ENCODE data around the gene TAF4.
"Not testable (repeated sequence)": the region's sequence is repeated elsewhere in the genome, so short reads cannot be mapped to it uniquely, and the experiment has no call there.

Gene TAF4

GRCh38 chr20:61949363-61949713 is 116.3 kb downstream of the TAF4 start:
- TF ChIP-seq CSDC2 (CRISPR knock-in tag; IDR thresholded peaks at IDR 0.05) (no peak), ARNTL (CRISPR knock-in tag; IDR thresholded peaks at IDR 0.05; ENCODE audit: borderline replicate concordance, low read depth) (no peak), SNAI2 (CRISPR knock-in tag; IDR thresholded peaks at IDR 0.05) (no peak), TOX (CRISPR knock-in tag; IDR thresholded peaks at IDR 0.05; ENCODE audit: borderline replicate concordance) (no peak), ZFP30 (CRISPR knock-in tag; IDR thresholded peaks at IDR 0.05) (no peak), ESRRG (CRISPR knock-in tag; IDR thresholded peaks at IDR 0.05) (no peak), BACH2 (CRISPR knock-in tag; IDR thresholded peaks at IDR 0.05; ENCODE audit: borderline replicate concordance) (no peak), GLIS3 (CRISPR knock-in tag; IDR thresholded peaks at IDR 0.05) (no peak), ZNF565 (CRISPR knock-in tag; conservative IDR thresholded peaks at IDR 0.05; ENCODE audit: low read depth) (no peak), CSRNP3 (CRISPR knock-in tag; IDR thresholded peaks at IDR 0.05) (no peak), PPARA (CRISPR knock-in tag; IDR thresholded peaks at IDR 0.05; ENCODE audit: borderline replicate concordance) (no peak), TCF4 (CRISPR knock-in tag; IDR thresholded peaks at IDR 0.05; ENCODE audit: borderline replicate concordance) (no peak), ZFP3 (CRISPR knock-in tag; IDR thresholded peaks at IDR 0.05) (no peak), ZC3H10 (CRISPR knock-in tag; IDR thresholded peaks at IDR 0.05) (no peak), ISL1 (CRISPR knock-in tag; IDR thresholded peaks at IDR 0.05) (no peak), RARB (CRISPR knock-in tag; IDR thresholded peaks at IDR 0.05) (no peak), ZNF70 (CRISPR knock-in tag; IDR thresholded peaks at IDR 0.05) (no peak)
- TF ChIP-seq, protein P1, sequence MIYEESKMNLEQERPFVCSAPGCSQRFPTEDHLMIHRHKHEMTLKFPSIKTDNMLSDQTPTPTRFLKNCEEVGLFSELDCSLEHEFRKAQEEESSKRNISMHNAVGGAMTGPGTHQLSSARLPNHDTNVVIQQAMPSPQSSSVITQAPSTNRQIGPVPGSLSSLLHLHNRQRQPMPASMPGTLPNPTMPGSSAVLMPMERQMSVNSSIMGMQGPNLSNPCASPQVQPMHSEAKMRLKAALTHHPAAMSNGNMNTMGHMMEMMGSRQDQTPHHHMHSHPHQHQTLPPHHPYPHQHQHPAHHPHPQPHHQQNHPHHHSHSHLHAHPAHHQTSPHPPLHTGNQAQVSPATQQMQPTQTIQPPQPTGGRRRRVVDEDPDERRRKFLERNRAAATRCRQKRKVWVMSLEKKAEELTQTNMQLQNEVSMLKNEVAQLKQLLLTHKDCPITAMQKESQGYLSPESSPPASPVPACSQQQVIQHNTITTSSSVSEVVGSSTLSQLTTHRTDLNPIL (CRISPR knock-in tag; IDR thresholded peaks at IDR 0.05; ENCODE audit: low read depth) = no peak
- TF ChIP-seq, protein P2, sequence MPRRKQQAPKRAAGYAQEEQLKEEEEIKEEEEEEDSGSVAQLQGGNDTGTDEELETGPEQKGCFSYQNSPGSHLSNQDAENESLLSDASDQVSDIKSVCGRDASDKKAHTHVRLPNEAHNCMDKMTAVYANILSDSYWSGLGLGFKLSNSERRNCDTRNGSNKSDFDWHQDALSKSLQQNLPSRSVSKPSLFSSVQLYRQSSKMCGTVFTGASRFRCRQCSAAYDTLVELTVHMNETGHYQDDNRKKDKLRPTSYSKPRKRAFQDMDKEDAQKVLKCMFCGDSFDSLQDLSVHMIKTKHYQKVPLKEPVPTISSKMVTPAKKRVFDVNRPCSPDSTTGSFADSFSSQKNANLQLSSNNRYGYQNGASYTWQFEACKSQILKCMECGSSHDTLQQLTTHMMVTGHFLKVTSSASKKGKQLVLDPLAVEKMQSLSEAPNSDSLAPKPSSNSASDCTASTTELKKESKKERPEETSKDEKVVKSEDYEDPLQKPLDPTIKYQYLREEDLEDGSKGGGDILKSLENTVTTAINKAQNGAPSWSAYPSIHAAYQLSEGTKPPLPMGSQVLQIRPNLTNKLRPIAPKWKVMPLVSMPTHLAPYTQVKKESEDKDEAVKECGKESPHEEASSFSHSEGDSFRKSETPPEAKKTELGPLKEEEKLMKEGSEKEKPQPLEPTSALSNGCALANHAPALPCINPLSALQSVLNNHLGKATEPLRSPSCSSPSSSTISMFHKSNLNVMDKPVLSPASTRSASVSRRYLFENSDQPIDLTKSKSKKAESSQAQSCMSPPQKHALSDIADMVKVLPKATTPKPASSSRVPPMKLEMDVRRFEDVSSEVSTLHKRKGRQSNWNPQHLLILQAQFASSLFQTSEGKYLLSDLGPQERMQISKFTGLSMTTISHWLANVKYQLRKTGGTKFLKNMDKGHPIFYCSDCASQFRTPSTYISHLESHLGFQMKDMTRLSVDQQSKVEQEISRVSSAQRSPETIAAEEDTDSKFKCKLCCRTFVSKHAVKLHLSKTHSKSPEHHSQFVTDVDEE (CRISPR knock-in tag; IDR thresholded peaks at IDR 0.05) = no peak
- TF ChIP-seq, protein P3, sequence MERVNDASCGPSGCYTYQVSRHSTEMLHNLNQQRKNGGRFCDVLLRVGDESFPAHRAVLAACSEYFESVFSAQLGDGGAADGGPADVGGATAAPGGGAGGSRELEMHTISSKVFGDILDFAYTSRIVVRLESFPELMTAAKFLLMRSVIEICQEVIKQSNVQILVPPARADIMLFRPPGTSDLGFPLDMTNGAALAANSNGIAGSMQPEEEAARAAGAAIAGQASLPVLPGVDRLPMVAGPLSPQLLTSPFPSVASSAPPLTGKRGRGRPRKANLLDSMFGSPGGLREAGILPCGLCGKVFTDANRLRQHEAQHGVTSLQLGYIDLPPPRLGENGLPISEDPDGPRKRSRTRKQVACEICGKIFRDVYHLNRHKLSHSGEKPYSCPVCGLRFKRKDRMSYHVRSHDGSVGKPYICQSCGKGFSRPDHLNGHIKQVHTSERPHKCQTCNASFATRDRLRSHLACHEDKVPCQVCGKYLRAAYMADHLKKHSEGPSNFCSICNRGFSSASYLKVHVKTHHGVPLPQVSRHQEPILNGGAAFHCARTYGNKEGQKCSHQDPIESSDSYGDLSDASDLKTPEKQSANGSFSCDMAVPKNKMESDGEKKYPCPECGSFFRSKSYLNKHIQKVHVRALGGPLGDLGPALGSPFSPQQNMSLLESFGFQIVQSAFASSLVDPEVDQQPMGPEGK (CRISPR knock-in tag; IDR thresholded peaks at IDR 0.05; ENCODE audit: borderline replicate concordance) = no peak
- no peak for ATAC-seq

DNA sequence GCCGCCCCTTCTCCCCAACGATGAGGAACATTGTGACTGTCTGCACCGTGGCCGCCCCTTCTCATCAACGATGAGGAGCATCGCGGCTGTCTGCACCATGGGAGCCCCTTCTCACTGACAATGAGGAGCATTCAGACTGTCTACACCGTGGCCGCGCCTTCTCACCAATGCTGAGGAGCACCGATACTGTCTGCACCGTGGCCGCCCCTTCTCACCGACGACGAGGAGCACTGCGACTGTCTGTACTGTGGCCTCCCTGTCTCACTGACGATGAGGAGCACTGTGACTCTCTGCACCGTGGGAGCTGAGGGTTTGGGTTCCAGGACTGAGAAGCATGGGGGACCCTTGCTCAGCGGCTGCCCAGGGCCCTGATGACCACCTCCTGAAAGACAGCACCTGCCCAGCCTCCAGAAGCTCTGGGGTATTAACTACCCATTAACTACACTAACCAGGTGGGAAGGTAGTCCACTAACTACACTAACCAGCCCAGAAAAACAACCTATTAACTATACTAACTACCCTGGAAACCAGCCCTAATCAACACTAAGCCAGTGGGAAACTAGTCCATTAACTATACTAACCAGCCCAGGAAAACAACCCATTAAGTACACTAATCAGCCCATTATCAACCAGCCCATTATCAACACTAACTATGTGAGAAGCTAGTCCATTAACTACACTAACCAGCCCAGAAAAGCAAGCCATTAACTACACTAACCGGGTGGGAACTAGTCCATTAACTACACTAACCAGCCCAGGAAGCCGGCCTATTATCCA is 116.9 kb downstream of the TAF4 start:
- no peak for TF ChIP-seq GLIS3 (CRISPR knock-in tag; IDR thresholded peaks at IDR 0.05)
- TF ChIP-seq, protein P1 (CRISPR knock-in tag; IDR thresholded peaks at IDR 0.05; ENCODE audit: low read depth) = no peak
- no peak for TF ChIP-seq ZFP3 (CRISPR knock-in tag; IDR thresholded peaks at IDR 0.05)
- no peak for TF ChIP-seq PPARA (CRISPR knock-in tag; IDR thresholded peaks at IDR 0.05; ENCODE audit: borderline replicate concordance)
- TF ChIP-seq ARNTL (CRISPR knock-in tag; IDR thresholded peaks at IDR 0.05; ENCODE audit: borderline replicate concordance, low read depth) = no peak
- TF ChIP-seq ISL1 (CRISPR knock-in tag; IDR thresholded peaks at IDR 0.05) = no peak
- no peak for TF ChIP-seq ZNF565 (CRISPR knock-in tag; conservative IDR thresholded peaks at IDR 0.05; ENCODE audit: low read depth)
- no peak for TF ChIP-seq TOX (CRISPR knock-in tag; IDR thresholded peaks at IDR 0.05; ENCODE audit: borderline replicate concordance)
- no peak for TF ChIP-seq SNAI2 (CRISPR knock-in tag; IDR thresholded peaks at IDR 0.05)
- no peak for TF ChIP-seq ZC3H10 (CRISPR knock-in tag; IDR thresholded peaks at IDR 0.05)
- TF ChIP-seq ZNF70 (CRISPR knock-in tag; IDR thresholded peaks at IDR 0.05) = no peak
- ATAC-seq = no peak

GRCh38 chr20:61948056-61948455 is 117.6 kb downstream of the TAF4 start:
- not testable (repeated sequence) for ATAC-seq

DNA sequence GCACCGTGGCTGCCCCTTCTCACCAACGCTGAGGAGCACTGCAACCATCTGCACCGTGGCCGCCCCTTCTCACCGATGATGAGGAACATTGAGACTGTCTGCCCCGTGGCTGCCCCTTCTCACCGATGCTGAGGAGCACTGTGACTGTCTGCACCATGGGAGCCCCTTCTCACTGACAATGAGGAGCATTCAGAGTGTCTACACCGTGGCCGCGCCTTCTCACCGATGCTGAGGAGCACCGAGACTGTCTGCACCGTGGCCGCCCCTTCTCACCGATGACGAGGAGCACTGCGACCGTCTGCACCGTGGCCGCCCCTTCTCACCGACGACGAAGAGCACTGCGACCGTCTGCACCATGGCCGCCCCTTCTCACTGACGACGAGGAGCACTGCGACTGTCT is 120.2 kb downstream of the TAF4 start:
- ATAC-seq = not testable (repeated sequence)

DNA sequence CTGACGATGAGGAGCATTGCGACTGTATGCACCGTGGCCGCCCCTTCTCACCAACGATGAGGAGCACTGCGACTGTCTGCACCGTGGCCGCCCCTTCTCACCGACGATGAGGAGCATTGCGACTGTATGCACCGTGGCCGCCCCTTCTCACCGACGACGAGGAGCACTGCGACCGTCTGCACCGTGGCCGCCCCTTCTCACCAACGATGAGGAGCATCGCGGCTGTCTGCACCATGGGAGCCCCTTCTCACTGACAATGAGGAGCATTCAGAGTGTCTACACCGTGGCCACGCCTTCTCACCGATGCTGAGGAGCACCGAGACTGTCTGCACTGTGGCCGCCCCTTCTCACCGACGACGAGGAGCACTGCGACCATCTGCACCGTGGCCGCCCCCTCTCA is 120.7 kb downstream of the TAF4 start:
- ATAC-seq = not testable (repeated sequence)
